K562 (cell line): ENCODE measurements around the gene GEMIN7. TPM values are rescaled to one million over a fixed set of nuclear protein-coding genes. Genes with fewer than 3 reads are reported as not detected.

ENCODE experiments used
- ATAC-seq: fragments of 200-7000 bp; cut with Tn5 transposase; 3 replicates; pipeline ENCODE4 v1.9.1; 2020; ENCODE audit warnings: moderate library complexity
- BruUV-seq: library from RNA; stranded (reverse); fragments of 400-500 nt; replicated peaks from 2 replicates; lab custom pipeline; 2021; lab: Mats Ljungman, UMichigan
- CTCF ChIA-PET: fragments of 300-600 bp; formaldehyde crosslinking; extraction: SDS; loops from one replicate; lab custom pipeline; 2021; ENCODE audit warnings: low intra/inter-chr PET ratio; lab: Yijun Ruan, JAX
- POLR2A ChIA-PET: fragments of 300-600, 350-650 bp; sonication (Branson Sonifier 250); formaldehyde crosslinking; extraction: SDS; loops from one replicate; lab custom pipeline; 2021; ENCODE audit warnings: antibody characterized with exemption, inconsistent platforms; lab: Yijun Ruan, JAX
- DNase-seq, 4 experiments: peaks; one replicate each; pipeline versions ENCODE4 v3.0.0 to v3.0.0-alpha.2; 2011 to 2018; ENCODE audit warnings: low spot score in 3 of 4, mixed read lengths in 3 of 4; ENCODE audit errors: extremely low read depth in 1 of 4
- FAIRE-seq: peaks from 2 replicates; lab custom pipeline; 2011; peaks lifted over from hg19 to GRCh38; lab: Jason Lieb, UNC
- H2AFZ ChIP-seq: 2 replicates; pipeline ENCODE4 v1.6.0; 2011; ENCODE audit warnings: low read depth, low read length, control low read depth, inconsistent platforms
- H3K27ac ChIP-seq: fragments of 200-600 bp; 3 replicates; pipeline ENCODE4 v1.8.0; 2011; ENCODE audit warnings: low read depth, mild to moderate bottlenecking, control low read depth, inconsistent platforms, low read length, moderate library complexity, mixed read lengths; ENCODE audit errors: extremely low read depth
- H3K27me3 ChIP-seq, 2 experiments: fragments of 300-600 bp in 1 of 2; 2 replicates in 1 of 2; 3 replicates in 1 of 2; pipeline versions ENCODE4 v1.6.0 to v1.8.0; 2011; ENCODE audit warnings: inconsistent platforms in 2 of 2, low read length in 2 of 2, mild to moderate bottlenecking in 1 of 2, mixed read lengths in 1 of 2, moderate library complexity in 1 of 2; ENCODE audit not compliant: control insufficient read depth in 2 of 2, insufficient read depth in 2 of 2
- H3K36me3 ChIP-seq: fragments of 300-600 bp; 3 replicates; pipeline ENCODE4 v1.8.0; 2011; ENCODE audit warnings: mild to moderate bottlenecking, low read length, inconsistent platforms; ENCODE audit not compliant: control insufficient read depth, insufficient read depth
- H3K4me1 ChIP-seq, 2 experiments: fragments of 200-600 bp in 1 of 2; replicated peaks in 1 of 2; 2 replicates in 1 of 2; 3 replicates in 1 of 2; pipeline versions ENCODE4 v1.5.1 to v1.8.0; 2011; ENCODE audit warnings: inconsistent platforms in 2 of 2, low read length in 2 of 2, mild to moderate bottlenecking in 1 of 2, mixed read lengths in 1 of 2, moderate library complexity in 1 of 2; ENCODE audit not compliant: control insufficient read depth in 2 of 2, insufficient read depth in 2 of 2
- H3K4me2 ChIP-seq: 2 replicates; pipeline ENCODE4 v1.6.1; 2011; ENCODE audit warnings: low read length, control low read depth, inconsistent platforms, mixed read lengths; ENCODE audit not compliant: insufficient read depth
- H3K4me3 ChIP-seq: fragments of 200-600 bp; sonication (generic), shearing (Covaris generic); 2 replicates; pipeline ENCODE4 v1.5.1; 2016; ENCODE audit warnings: control low read depth, inconsistent platforms
- H3K79me2 ChIP-seq: fragments of 200-600 bp; 3 replicates; pipeline ENCODE4 v1.8.0; 2011; ENCODE audit warnings: low read length, inconsistent platforms; ENCODE audit not compliant: control insufficient read depth, insufficient read depth
- H3K9ac ChIP-seq, 2 experiments: 2 replicates each; pipeline versions ENCODE4 v1.6.0 to v1.6.1; 2011; ENCODE audit warnings: low read depth in 2 of 2, low read length in 2 of 2, control low read depth in 1 of 2, inconsistent platforms in 1 of 2, mild to moderate bottlenecking in 1 of 2, mixed read lengths in 1 of 2; ENCODE audit not compliant: insufficient read depth in 1 of 2
- H3K9me1 ChIP-seq: one replicate; pipeline ENCODE4 v1.6.0; 2011; ENCODE audit warnings: inconsistent platforms, mild to moderate bottlenecking, low read length, moderate library complexity; ENCODE audit not compliant: control insufficient read depth, insufficient read depth
- H3K9me3 ChIP-seq: replicated peaks from 2 replicates; pipeline ENCODE4 v1.5.1; 2011; ENCODE audit warnings: low read depth, low read length, inconsistent platforms; ENCODE audit not compliant: control insufficient read depth, insufficient read depth
- H4K20me1 ChIP-seq: replicated peaks from 2 replicates; pipeline ENCODE4 v1.6.1; 2011; ENCODE audit warnings: low read length, inconsistent platforms, mixed read lengths; ENCODE audit not compliant: control insufficient read depth, insufficient read depth
- CBX2 ChIP-seq: fragments of 200-600 bp; sonication (generic); IDR thresholded peaks from one replicate; pipeline ENCODE4 v1.6.1; 2012; ENCODE audit warnings: mild to moderate bottlenecking, low read length, inconsistent platforms; ENCODE audit not compliant: insufficient read depth, poor library complexity, severe bottlenecking
- HMG20B ChIP-seq: fragments of 250-450 bp; sonication (Bioruptor Pico); IDR thresholded peaks from 2 replicates; pipeline ENCODE4 v1.5.0; 2021; ENCODE audit warnings: mild to moderate bottlenecking
- NCOR1 ChIP-seq: fragments of 450-650 bp; IDR thresholded peaks from 2 replicates; pipeline ENCODE4 v1.6.1; 2016; ENCODE audit warnings: mild to moderate bottlenecking, moderate library complexity
- USF1 ChIP-seq: sonication (generic); formaldehyde crosslinking; IDR thresholded peaks from 2 replicates; pipeline ENCODE4 v1.9.0; 2022; ENCODE audit warnings: mild to moderate bottlenecking, missing genetic modification reagents
- USF2 ChIP-seq: sonication (generic); formaldehyde crosslinking; IDR thresholded peaks from 2 replicates; pipeline ENCODE4 v1.5.0; 2020; ENCODE audit warnings: missing genetic modification reagents
- ZNF395 ChIP-seq: fragments of 200-800 bp; sonication (Bioruptor generic); IDR thresholded peaks from 2 replicates; pipeline ENCODE4 v1.6.1; 2017; ENCODE audit warnings: missing genetic modification characterization, missing compliant biosample characterization
- WGBS: fragments of 100-300 bp; shearing (Covaris generic); methylation state at CpG from one replicate; pipeline ENCODE4 v1.1.6; 2016; ENCODE audit warnings: low coverage, mixed read lengths; ENCODE audit not compliant: insufficient coverage; ENCODE audit errors: missing lambda C conversion rate; 5-methylcytosine and 5-hydroxymethylcytosine counted together
- in situ Hi-C: fragments of 300-500 bp; cut with MboI; formaldehyde crosslinking; loops from 4 replicates; pipeline ENCODE4 v1.15.0; 2018; ENCODE audit warnings: inconsistent platforms, mixed read lengths
- intact Hi-C: fragments of 100-400 bp; cut with micrococcal nuclease; formaldehyde crosslinking; loops from 2 replicates; pipeline ENCODE4 v1.14.2; 2022
- polyA plus RNA-seq, 8 experiments: library from polyadenylated mRNA; depleted of rRNA in 4 of 8; stranded (reverse) in 5 of 8; unstranded in 3 of 8; fragments of >200 nt; fragmentation: Nextera tagmentation in 2 of 8; fragmentation: Illumina TruSeq in 1 of 8; extraction: Ambion mirVana in 2 of 8; extraction: Trizol in 1 of 8; gene quantifications; 2 replicates each; pipeline versions ENCODE4 v1.2.1 to v1.2.3, GENCODE V29; 2011 to 2014; ENCODE audit warnings: inconsistent platforms in 1 of 8, missing spikeins in 1 of 8
- total RNA-seq, 7 experiments: library from RNA; depleted of rRNA in 6 of 7; stranded (reverse); fragments of >200 nt in 6 of 7; fragmentation: Illumina TruSeq in 2 of 7; extraction: Trizol in 2 of 7; gene quantifications; 2 replicates each; pipeline versions ENCODE4 v1.2.1 to v1.2.3, GENCODE V29; 2011 to 2021; ENCODE audit warnings: low replicate concordance in 1 of 7

The GEMIN7 gene
- total and polyA plus RNA-seq, 9 of the 15 experiments (the other 6 are each of a cell fraction or from before 2014, with no cell fraction given) = 23.1 to 124 (median 54.9) TPM

GRCh38 chr19:45130888-45131615, 52.0 kb downstream of the GEMIN7 start (continued):
- TF ChIP-seq ZNF395 (CRISPR knock-in tag) = no peak

- FAIRE-seq = peak; percentile 32
- intact Hi-C loops (no loop called here), in situ Hi-C loops (no loop called here)
- H3K36me3 ChIP-seq = peaks cover 17% of the 10 kb centered on the region; the same call in 1 of the 3 replicates
- no peak for DNase-seq
- H3K4me2 ChIP-seq = no peak overlapping the region
- no TSS peak for BruUV-seq
- H3K27ac ChIP-seq = no peak overlapping the region
- WGBS = 90% methylated on average over 8 of the region's 8 CpGs
- H3K79me2 ChIP-seq = peaks cover 22% of the 10 kb centered on the region
- H3K9ac ChIP-seq = peak overlapping the region in 1 of 2 experiments; percentile 68; a peak in 1 of 4 replicates
- H3K27me3 ChIP-seq = no peaks in the 10 kb centered on the region
- no peak for ATAC-seq
- ChIA-PET CTCF (no interaction called here), POLR2A (no interaction called here)
- no peaks in the 10 kb centered on the region for H3K9me3 ChIP-seq
- no peak overlapping the region for H3K4me3 ChIP-seq
- H3K4me1 ChIP-seq = peaks cover 0 to 32% of the 10 kb centered on the region in 2 experiments; a peak in 3 of 5 replicates
- TF ChIP-seq USF1 (CRISPR knock-in tag) = 0 out of 2 replicates have a peak, but pooled peaks have one; percentile 9
- no peak for TF ChIP-seq NCOR1
- 0 out of 2 replicates have a peak, but pooled peaks have one; percentile 6 for TF ChIP-seq USF2 (CRISPR knock-in tag)
- TF ChIP-seq HMG20B (CRISPR knock-in tag) = no peak
- no peak for TF ChIP-seq CBX2
- H2AFZ ChIP-seq = no peak overlapping the region
- peaks cover 3% of the 10 kb centered on the region for H3K9me1 ChIP-seq
- H4K20me1 ChIP-seq = peaks cover 16% of the 10 kb centered on the region
Measured at GRCh38 chr19:45133661-45134060, 54.6 kb downstream of the GEMIN7 start.
